Coronary artery (tissue), 2 donors: ENCODE results near the gene NPBWR2.

Source experiments
- DNase-seq: peaks from one replicate; pipeline ENCODE4 v3.0.0-alpha.2; 2017; ENCODE audit warnings: low spot score
- H3K27ac ChIP-seq, 2 donors: fragments of 200-600 bp; sonication (generic); one replicate each; pipeline ENCODE4 v1.5.1; 2016 to 2019
- H3K4me3 ChIP-seq: fragments of 200-600 bp; sonication (generic); 2 replicates; pipeline ENCODE4 v1.5.1; 2016; ENCODE audit warnings: mild to moderate bottlenecking, moderate library complexity
- CTCF ChIP-seq: fragments of 200-600 bp; sonication (generic); IDR thresholded peaks from one replicate; pipeline ENCODE4 v1.5.1; 2019; ENCODE audit warnings: antibody characterized with exemption

The NPBWR2 gene

GRCh38 chr20:64062276-64062595 is 45.1 kb downstream of the NPBWR2 start:
- H3K27ac ChIP-seq = peak overlapping the region; percentile 45 to 92
- H3K4me3 ChIP-seq = peak overlapping the region; percentile 96
- DNase-seq = no peak
- TF ChIP-seq CTCF = no peak

GRCh38 chr20:64058536-64058935 is 48.8 kb downstream of the NPBWR2 start:
- DNase-seq = no peak
- Histone ChIP-seq H3K4me3 (no peak overlapping the region), H3K27ac (no peak overlapping the region)
- TF ChIP-seq CTCF = no peak

- Histone ChIP-seq H3K4me3 (peak overlapping the region; percentile 6), H3K27ac (peak overlapping the region in 1 of 2 donors; percentile 74)
- no peak for DNase-seq
- TF ChIP-seq CTCF = peak; percentile 66
Observed at GRCh38 chr20:64057628-64058498, 49.5 kb downstream of the NPBWR2 start.

- peak overlapping the region; percentile 6 for H3K4me3 ChIP-seq
- DNase-seq = no peak
- TF ChIP-seq CTCF = no peak
- H3K27ac ChIP-seq = peak overlapping the region in 1 of 2 donors; percentile 74
Observed at GRCh38 chr20:64056889-64057627, 50.3 kb downstream of the NPBWR2 start.

GRCh38 chr20:64056639-64056888 is 50.8 kb downstream of the NPBWR2 start:
- no peak for DNase-seq
- no peak for TF ChIP-seq CTCF
- peak overlapping the region; percentile 6 for H3K4me3 ChIP-seq
- peak overlapping the region in 1 of 2 donors; percentile 74 for H3K27ac ChIP-seq

GRCh38 chr20:64055893-64056638 is 51.3 kb downstream of the NPBWR2 start:
- TF ChIP-seq CTCF = no peak
- no peak overlapping the region for H3K4me3 ChIP-seq
- no peak for DNase-seq
- peak overlapping the region in 1 of 2 donors; percentile 74 for H3K27ac ChIP-seq
